Activated naive CD4-positive, alpha-beta T cell treated with Interleukin-2 at 50 U/mL for 16 hours (primary cell): ENCODE data around the gene MYL9.
"Not testable (repeated sequence)": the region's sequence is repeated elsewhere in the genome, so short reads cannot be mapped to it uniquely, and the experiment has no call there.

Experiments
- DNase-seq: peaks from one replicate; pipeline ENCODE4 v3.0.0-alpha.2; 2020

Gene MYL9

DNA sequence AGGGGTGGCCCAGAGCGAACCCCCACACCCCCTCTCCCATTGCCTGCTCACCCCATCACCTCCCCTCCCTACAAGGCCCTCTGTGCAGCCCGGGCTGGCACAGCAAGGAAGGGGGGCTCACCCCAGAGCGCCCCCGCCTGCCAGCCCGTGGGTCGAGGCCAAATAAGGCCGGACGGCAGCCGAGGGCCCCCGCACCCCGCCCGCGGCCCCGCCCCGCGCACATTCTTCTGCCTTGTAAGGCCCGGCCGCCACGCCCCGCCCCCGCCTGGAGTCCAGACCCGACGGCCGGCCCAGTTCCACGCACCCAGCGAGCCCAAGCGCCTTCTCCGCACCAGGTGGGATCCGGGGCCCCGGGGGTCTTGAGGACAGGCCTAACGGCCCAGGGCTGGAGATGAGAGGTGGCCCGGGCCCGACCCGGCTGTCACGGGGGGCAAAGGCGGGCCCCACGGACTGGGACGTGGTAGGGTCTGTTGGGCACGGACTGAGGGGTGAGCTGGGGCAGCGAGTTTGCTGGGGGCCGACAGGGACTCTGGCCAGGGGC, at the start of gene MYL9:
TSS of gene MYL9 (plus strand) at position 293 of the 541 bp plus-strand sequence. CDS start 3,366 bp downstream, outside the sequence.
- DNase-seq, result no peak

DNA sequence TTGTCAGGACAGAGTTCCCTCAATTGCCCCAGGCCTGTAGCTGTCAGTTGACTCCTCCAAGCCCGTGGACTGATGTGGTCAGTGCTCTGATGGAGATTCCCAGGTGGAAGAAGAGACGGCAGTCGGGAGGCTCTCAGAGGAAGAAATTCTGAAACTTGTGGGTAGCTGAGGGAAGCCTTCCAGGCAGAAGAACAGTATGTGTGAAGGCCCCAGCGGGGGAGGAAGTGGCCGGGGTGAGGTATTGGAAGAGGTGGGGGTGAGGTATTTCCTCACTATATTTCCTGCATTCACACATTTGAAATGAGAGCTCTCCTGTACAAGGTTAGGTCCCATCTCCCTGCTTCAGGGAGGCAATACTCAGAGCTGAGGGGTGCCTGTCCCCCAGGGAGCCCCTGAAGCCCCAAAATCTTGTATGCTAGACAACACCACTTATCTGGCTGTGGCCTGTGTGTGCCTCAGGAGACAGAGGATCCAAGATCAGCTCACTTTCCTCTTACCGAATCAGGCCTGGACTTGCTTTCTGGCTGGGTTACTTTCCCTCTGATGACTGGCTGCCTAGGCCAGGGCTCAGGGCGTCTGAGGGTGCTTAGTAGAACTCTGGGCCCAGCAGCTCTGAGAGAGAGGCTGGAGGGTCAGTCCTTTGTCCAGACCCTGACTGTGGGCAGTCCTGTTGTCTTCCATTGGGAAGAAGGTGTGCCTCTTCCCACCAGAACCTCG, 49.3 kb upstream of the MYL9 start:
- DNase-seq, result peak; percentile 53

DNA sequence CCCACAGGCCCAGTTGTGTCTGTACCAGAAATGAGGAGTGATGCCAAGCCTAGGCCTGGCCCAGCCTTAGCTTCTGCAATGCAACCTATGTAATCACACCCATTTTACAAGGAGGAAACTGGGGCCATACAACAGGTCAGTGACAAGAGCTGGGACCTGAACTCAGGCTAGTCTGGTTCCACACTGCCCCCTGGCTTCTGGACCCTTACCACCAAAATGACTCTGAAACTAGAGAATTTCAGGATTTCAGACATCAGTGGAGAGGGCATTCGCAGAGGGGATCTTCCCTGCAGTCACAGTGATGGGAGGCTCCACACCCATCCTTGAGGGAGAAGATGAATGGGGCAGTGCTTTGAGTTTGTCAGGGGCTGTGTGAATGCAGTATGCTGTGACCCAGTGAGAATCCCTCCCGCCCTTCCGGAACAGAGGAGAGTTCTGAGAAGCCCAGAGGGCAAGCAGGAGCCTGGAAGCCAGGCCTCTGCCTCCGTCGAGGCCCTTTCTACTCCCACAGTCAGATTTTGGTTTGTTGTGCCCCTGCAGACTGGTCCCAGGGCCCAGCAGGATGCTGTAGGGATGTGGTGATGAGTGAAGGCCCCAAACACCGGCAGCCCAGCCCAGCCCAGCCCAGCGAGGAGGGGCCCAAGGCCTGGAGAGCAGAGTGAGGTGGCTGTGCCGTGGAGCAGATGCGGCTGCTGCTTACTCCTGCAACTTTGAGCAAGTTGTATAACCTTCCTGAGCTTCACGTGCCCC, 48.1 kb upstream of the MYL9 start:
- no peak for DNase-seq

DNA sequence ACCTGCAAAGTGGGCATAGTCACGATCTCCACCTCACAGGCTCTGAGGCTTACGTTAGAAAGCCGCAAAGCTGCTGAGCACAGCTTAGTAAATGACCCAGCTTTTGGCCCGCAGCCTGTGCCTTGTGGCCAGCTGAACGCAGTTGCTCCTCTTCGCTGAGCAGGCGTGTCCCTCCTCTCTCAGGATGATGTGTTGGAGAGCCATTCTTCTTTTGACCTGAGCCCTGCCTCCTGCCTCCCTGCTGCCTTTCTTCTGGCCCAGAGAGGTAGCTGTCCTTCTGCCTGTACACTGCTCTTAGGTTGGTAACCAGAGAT, 47.6 kb upstream of the MYL9 start:
- DNase-seq, result no peak

DNA sequence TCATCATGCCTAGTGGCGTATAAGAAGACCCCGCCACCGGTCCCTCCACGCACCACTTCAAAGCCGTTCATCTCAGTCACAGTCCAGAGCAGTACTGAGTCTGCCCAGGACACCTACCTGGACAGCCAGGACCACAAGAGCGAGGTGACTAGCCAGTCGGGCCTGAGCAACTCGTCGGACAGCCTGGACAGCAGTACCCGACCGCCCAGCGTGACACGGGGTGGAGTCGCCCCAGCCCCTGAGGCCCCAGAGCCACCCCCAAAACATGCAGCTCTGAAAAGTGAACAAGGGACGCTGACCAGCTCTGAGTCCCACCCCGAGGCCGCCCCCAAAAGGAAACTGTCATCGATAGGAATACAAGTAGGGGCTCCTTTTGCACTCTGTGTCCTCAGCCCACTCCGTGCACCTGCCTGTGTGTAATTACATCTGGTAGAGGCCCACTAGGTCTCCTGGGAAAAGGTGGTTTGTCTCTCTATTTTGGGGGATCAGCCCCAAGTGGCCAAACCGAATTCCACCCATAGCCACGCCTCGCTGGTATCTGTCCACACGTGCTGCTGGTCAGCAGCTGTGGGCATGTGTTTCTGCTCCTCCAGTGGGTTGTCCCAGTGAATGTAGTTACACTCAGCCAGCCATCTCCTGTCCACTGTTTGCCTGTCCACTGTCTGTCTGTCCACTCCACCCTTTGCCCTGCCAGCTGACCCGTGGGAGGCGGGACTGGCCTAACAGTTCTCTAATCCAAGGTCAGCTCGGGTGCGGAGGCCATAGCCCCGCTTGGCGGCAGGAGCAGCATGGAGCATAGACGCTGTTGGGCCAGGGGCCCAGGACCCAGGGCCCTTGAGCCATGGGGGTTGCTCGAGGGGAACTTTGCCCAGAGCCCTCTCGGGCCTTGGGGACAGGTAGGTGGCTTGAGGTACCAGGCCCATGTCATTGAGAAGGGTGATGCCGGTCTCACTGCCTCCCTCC, 44.3 kb upstream of the MYL9 start:
- no peak for DNase-seq

DNA sequence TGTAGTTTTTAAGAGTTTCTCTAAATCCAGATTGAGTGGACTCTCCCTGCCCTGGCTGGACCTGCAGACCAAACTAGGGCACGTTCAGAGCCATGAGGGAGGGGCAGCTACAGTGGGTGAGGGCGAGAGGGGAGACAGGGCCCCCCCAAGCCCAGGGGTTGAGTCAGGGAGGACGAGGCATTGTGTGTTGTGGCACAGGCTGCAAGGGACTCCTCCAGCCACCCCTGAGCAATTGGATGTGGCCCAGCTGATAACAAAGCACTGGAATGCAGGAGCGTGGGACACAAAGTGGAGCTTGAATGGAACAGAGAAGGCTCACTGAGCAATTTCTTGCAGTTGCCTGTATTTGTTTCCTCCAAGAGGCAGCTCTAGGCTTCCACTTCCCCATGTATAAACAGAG, 43.5 kb upstream of the MYL9 start:
- no peak for DNase-seq

DNA sequence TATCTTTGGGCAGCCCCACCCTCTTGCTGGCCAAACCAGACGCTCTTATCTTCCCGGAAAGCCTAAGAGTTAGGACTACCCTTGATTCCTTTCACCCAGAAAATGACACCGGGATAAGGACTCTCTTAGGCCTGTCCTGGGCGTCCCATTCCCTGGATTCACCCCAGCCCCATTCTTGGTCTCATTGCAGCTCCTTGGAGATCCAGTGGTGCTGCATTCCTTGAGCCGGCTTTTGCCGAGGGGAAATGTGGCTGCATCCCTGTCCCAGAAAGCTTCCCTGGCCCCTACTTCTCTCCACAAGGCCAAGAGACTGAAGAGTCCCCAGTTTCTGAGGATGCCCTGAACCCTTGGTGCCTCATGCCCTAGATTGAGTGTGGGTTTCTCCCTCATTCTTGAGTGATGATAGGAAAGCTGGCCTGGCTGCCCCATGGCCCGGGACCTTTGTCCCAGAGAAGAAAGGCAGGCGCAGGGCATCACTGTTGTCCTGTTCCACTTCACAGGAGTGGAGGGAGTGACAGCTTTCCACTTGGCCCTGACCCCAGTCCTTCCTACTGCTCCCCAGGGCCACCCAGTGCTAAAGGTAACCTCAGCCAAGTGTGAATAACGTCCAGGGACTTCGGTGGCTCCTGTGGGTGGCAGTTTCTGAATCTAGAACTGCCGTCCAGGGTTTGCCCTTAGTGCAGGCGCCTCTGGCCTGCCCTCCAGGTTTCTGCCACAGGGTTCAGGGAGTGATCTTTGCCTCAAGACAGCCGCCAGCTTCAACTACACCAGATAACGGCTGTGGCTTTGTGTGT, 42.7 kb upstream of the MYL9 start:
- DNase-seq, result no peak

DNA sequence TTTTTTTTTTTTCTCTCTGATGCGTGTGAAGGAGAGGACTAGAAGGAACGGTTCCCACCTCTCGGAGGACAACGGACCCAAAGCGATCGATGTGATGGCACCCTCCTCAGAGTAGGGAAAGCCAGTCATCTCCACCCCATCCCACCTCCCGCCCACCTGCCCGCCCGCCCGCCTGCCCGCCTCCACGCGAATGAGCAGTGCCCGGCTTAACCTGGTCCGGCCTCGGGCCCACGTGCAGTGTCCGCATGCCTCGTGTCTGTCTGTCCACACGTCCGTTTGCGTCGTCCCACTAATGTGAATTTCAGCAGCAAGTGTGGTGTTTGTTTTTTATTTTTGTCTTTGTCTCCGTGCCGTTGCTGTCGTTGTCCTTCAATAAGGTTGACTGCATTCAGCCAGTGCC, 42.1 kb upstream of the MYL9 start:
- DNase-seq, result no peak

DNA sequence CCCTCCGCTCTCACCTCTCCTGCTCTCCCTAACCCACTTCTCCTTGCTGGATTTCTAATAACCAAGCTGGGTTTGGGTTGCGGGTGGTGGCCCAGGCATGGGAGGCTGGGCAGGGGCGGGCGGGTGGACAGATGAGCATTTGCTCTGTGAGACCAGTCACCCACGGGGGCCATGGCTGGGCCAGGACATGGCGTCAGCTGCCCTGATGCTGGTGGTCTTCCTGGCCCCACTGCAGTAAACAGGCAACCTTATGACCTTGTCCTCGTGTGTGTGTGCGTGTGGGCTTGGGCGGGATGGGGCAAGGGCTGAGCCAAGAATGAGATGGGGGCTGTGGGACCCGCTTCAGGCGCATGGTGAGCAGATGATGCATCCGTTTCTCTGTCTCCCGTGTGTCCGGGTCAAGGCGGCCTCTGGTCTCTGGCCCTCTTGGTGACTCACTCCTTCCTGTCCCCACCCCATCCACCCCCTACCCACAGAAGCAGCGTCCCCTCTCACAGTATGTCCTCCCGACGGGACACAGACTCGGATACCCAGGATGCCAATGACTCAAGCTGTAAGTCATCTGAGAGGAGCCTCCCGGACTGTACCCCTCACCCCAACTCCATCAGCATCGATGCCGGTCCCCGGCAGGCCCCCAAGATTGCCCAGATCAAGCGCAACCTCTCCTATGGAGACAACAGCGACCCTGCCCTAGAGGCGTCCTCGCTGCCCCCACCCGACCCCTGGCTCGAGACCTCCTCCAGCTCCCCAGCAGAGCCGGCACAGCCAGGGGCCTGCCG, 41.4 kb upstream of the MYL9 start:
- DNase-seq, result no peak

DNA sequence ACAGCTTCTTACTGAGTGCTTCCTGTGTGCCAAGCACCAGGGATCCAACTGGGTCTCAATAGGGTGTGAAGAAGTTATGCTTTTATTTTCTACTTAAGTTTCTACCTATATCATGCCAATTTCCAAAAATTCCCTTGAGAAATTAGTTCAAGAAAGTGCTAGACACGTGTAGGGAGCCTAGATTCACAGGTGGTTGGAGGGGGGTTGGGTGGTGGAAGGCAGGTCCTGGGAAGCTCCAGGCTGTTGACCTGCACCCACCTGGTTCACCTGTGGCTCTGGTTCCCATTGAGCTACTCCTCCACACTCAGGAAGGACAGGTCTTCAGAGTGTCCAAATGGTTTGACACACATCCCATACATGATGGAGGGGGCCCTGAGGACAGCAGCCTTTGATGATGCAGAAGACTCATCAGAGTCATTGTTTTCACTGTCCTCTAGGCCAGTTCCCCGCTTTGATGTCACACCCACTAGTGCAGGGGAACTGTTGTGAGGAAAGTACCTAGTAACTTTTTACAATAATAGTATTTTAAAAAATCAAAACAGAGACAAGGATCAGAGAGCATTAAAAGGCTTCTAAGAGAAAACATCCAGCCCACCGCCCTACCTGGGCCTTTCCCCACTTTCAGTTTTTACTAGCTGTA, 39.8 kb upstream of the MYL9 start:
- peak; percentile 12 for DNase-seq

DNA sequence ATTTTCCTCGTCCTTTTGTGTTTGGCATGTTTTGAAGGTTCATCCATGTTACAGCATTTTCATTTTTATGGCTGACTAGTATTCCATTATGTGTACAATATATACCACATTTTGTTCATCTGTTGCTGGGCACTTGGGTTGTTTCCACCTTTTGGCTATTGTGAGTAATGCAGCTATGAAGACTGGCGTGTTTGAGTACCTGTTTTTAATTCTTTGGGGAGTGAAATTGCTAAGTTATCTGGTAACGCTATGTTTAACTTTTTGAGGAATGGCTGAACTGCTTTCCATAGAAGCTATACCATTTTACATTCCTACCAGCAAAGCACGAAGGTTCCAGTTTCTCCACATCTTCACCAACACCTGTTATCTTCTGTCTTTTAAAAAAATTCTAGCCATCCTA, 37.0 kb upstream of the MYL9 start:
- DNase-seq, result no peak

DNA sequence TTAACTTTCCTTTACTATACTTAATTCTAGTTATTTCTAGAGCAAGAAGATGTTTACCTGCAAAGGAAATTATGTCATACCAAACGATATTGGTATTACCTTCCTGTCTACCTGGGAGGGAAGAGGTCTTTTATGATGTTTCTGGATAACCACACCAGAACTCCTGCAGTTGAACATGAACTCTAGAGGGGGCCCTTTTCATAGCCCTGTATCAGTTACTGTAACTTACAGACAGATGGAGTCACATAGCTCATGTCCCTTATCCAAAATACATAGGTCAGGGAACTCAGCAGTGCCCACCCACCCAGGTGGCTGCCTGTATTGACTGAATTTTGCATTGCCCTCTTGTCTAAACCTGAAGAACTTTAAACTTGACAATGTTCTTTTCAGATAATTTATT, 35.1 kb upstream of the MYL9 start:
- no peak for DNase-seq

DNA sequence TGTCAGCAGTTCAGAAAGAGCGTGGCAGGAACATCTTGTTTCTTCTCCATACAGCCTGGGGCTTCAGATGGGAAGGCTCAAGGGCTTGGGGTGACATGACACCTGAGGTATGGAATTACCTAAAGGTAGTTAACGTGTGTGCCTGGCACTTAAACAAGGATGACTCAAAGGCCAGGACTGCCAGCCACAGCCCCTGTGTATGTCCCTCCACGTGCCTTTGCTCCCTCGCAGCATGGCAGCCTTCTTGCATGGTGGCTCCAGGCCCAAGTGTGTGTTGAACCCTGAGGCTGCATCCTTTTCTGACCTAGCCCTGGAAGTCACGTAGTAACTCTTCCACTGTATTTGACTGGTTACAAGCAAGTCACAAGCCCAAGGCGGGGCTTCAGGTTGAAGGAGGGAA, 33.6 kb upstream of the MYL9 start:
- no peak for DNase-seq

DNA sequence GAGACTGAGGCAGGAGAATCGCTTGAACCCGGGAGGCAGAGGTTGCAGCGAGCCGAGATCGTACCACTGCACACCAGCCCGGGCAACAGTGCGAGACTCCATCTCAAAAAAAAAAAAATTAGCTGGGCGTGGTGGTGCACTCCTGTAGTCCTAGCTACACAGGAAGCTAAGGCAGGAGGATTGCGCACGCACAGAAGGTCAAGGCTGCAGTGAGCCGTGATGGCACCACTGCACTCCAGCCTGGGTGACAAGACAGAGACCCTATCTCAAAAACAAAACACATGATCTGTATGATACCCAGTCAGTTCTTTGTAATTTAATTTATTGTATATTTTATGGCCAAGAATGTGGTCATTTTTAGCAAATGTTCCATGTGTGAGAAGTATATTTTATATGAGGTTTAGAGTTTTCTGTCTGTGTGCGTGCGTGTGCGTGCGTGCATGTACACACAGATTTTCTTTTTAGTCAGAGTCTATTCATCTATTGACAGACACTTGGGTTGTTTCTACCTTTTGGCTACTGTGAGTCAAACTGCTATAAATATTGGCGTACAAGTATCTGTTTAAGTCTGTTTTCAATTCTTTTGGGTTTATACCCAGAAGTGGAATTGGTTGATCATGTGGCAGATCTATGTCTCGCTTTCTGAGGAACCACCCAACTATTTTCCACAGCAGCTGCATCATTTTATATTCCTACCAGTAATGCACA, 22.2 kb upstream of the MYL9 start:
- no peak for DNase-seq

DNA sequence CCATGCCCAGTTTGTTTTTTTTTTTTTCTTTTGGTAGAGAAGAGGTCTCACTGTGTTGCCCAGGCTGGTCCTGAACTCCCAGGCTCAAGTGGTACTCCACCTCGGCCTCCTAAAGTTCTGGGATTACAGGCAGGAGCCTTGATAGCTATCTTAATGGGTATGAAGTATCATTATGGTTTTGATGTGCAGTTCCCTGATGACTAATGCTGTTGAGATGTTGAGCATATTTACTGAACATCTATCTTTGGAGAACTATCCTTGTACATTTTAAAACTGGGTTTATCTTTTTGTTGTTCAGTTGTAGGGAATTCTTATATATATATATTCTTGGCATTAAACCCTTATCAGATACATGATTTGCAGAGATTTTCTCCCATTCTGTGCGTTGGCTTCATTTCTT, 21.4 kb upstream of the MYL9 start:
- DNase-seq, result no peak

DNA sequence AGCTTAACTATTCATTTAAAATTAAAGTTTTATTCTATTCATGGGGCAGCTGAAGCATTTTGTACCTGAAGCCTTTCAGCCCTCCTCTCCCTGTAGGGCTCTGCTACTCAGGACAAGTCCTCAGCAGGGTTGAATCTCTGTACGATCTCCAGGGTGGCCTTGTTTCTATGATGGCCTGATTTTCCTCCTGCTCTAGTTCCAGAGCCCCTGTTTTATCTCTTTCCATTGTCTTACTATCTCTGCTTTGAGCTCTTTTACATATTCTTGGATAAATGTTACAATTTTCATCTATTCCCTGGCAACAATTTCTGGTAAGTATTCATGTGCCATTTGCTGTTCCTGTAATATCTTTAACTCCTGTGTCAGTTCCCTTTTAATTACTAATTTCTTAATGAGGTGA, 19.8 kb upstream of the MYL9 start:
- no peak for DNase-seq

DNA sequence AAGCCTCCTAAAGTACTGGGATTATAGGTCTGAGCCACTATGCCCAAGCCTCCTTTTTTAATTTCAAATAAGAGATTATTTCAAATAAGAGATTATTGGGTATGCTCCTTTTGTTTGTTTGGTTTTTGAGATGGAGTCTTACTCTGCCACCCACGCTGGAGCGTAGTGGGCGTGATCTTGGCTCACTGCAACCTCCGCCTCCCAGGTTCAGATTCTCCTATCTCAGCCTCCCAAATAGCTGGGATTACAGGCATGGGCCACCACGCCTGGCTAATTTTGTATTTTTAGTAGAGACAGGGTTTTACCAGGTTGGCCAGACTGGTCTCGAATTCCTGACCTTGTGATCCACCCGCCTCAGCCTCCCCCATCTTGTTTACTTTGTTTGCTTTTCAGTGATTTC, 18.9 kb upstream of the MYL9 start:
- not testable (repeated sequence) for DNase-seq

DNA sequence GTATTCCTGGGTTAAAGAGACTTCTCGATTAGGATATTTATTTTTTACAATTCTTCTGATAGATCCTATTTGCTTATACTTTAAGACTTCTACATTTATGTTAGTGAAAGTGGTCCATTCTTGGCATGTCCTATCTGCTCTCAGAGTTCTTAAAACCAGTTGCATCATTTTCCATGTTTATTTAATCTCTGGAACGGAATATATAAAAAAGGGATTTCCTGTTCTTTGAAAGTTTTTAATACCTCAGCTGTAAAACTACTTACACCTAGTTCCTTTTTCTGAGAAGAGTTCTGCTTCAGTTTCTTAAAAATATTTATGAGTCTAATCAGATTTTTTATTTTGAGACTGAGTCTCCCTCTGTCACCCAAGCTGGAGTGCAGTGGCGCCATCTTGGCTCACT, 18.0 kb upstream of the MYL9 start:
- DNase-seq, result no peak

DNA sequence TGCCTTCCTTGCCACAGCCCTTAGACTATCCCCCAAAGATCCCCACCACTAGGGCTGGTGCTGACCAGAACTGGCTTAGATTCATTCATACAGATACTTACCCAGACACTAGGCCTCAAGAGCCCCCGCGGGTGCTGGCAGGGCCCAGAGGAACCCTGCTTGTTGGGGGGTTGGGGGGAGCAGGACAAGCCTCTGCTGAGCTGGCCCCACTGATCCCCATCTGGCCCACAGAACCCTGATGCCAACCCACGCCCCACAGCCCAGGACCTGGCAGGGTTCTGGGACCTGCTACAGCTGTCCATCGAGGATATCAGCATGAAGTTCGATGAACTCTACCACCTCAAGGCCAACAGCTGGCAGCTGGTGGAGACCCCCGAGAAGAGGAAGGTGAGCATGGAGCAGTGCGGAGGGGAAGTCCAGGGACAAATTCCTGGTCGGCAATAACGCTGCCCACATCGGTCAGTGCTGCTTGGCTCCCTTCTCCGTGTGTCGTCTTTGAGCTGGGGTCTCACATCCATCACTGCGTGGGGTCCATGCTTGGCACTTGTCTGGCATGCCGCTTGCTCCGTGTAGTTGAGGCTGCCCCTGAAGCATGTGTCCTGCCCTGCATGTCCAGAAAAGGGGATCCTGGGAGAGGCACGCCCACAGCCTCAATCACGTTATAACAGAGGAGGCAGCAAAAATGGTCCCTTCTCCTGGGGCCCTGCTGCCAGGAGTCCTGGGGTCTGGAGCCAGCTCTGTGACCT, 15.5 kb upstream of the MYL9 start:
- DNase-seq, result no peak

DNA sequence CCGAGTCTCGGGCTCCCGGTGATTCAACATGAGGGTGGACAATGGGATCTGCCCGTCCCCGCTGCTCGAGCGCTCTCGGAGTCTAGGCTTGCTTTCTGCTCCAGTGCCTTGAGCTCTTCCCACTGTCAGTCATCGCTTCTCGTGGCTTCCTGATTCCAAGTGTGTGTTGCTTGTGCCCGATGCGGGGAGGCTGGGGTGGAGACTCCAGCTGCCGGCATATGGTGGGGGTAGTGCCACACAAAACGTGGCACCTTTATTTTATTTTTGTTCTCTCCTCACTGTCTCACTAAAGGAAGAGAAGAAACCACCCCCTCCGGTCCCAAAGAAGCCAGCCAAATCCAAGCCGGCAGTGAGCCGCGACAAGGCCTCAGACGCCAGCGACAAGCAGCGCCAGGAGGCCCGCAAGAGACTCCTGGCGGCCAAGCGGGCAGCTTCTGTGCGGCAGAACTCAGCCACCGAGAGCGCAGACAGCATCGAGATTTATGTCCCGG, 14.8 kb upstream of the MYL9 start:
- DNase-seq, result no peak
